K562 (cell line): ENCODE data around the gene CUTA. TPM values are rescaled to one million over a fixed set of nuclear protein-coding genes. Genes with fewer than 3 reads are reported as not detected.

Experiments
- ARNT ChIP-seq, 2 experiments: fragments of 450-650 bp; IDR thresholded peaks; 2 replicates each; pipeline ENCODE4 v1.6.1; 2016; ENCODE audit warnings: mild to moderate bottlenecking in 1 of 2
- ATF1 ChIP-seq, 2 experiments: fragments of 450-650 bp in 1 of 2; IDR thresholded peaks; 2 replicates each; pipeline ENCODE4 v1.6.1; 2016; ENCODE audit warnings: missing compliant biosample characterization in 1 of 2, missing genetic modification characterization in 1 of 2
- CBFA2T3 ChIP-seq: fragments of 450-650 bp; IDR thresholded peaks from 2 replicates; pipeline ENCODE4 v1.6.1; 2017
- GABPA ChIP-seq: fragments of 200-800 bp; sonication (Bioruptor generic); conservative IDR thresholded peaks from 2 replicates; pipeline ENCODE4 v1.6.1; 2016; ENCODE audit warnings: low read depth, missing genetic modification characterization, missing compliant biosample characterization
- GTF2A2 ChIP-seq: IDR thresholded peaks from 2 replicates; pipeline ENCODE4 v1.6.1; 2016; ENCODE audit warnings: mild to moderate bottlenecking, missing genetic modification characterization, missing compliant biosample characterization
- MAZ ChIP-seq, 2 experiments: fragments of 450-650 bp in 1 of 2; sonication (generic) in 1 of 2; formaldehyde crosslinking; IDR thresholded peaks in 1 of 2; conservative IDR thresholded peaks in 1 of 2; 2 replicates each; pipeline versions ENCODE4 v1.4.0 to v1.5.0; 2020; ENCODE audit warnings: mild to moderate bottlenecking in 1 of 2, missing genetic modification reagents in 1 of 2
- MEF2D ChIP-seq: conservative IDR thresholded peaks from 2 replicates; pipeline ENCODE4 v1.6.1; 2016; ENCODE audit warnings: low read depth, missing genetic modification characterization, missing compliant biosample characterization
- NFXL1 ChIP-seq: fragments of 450-650 bp; formaldehyde crosslinking; IDR thresholded peaks from 2 replicates; pipeline ENCODE4 v1.4.0; 2021; ENCODE audit warnings: mild to moderate bottlenecking
- NR2C1 ChIP-seq, 2 experiments: fragments of 450-650 bp; IDR thresholded peaks; 2 replicates each; pipeline ENCODE4 v1.6.1; 2017; ENCODE audit warnings: mild to moderate bottlenecking in 2 of 2, antibody characterized with exemption in 1 of 2, inconsistent platforms in 1 of 2, missing compliant biosample characterization in 1 of 2, missing genetic modification characterization in 1 of 2
- PYGO2 ChIP-seq: fragments of 450-650 bp; IDR thresholded peaks from 2 replicates; pipeline ENCODE4 v1.6.1; 2016; ENCODE audit warnings: mild to moderate bottlenecking, missing genetic modification characterization, moderate library complexity, missing compliant biosample characterization
- RUNX1 ChIP-seq: sonication (generic); IDR thresholded peaks from 2 replicates; pipeline ENCODE4 v1.6.1; 2016; ENCODE audit warnings: antibody characterized with exemption, low read depth
- SMAD4 ChIP-seq: fragments of 250-450 bp; sonication (Bioruptor Pico); conservative IDR thresholded peaks from 2 replicates; pipeline ENCODE4 v1.8.0; 2021; ENCODE audit warnings: inconsistent platforms, mild to moderate bottlenecking, moderate library complexity
- TCF3 ChIP-seq: sonication (generic); formaldehyde crosslinking; IDR thresholded peaks from 2 replicates; pipeline ENCODE4 v1.4.0; 2020; ENCODE audit warnings: mild to moderate bottlenecking, missing genetic modification reagents
- polyA plus RNA-seq, 8 experiments: library from polyadenylated mRNA; depleted of rRNA in 4 of 8; stranded (reverse) in 5 of 8; unstranded in 3 of 8; fragments of >200 nt; fragmentation: Nextera tagmentation in 2 of 8; fragmentation: Illumina TruSeq in 1 of 8; extraction: Ambion mirVana in 2 of 8; extraction: Trizol in 1 of 8; gene quantifications; 2 replicates each; pipeline versions ENCODE4 v1.2.1 to v1.2.3, GENCODE V29; 2011 to 2014; ENCODE audit warnings: inconsistent platforms in 1 of 8, missing spikeins in 1 of 8
- total RNA-seq, 7 experiments: library from RNA; depleted of rRNA in 6 of 7; stranded (reverse); fragments of >200 nt in 6 of 7; fragmentation: Illumina TruSeq in 2 of 7; extraction: Trizol in 2 of 7; gene quantifications; 2 replicates each; pipeline versions ENCODE4 v1.2.1 to v1.2.3, GENCODE V29; 2011 to 2021; ENCODE audit warnings: low replicate concordance in 1 of 7
- TF ChIP-seq, protein P1 (sequence below): sonication (generic); formaldehyde crosslinking; IDR thresholded peaks from 2 replicates; pipeline ENCODE4 v1.8.1; 2022; ENCODE audit warnings: missing genetic modification reagents
- TF ChIP-seq, protein P2 (sequence below): sonication (generic); formaldehyde crosslinking; IDR thresholded peaks from 2 replicates; pipeline ENCODE4 v1.5.0; 2020; ENCODE audit warnings: missing genetic modification reagents
- TF ChIP-seq, protein P3 (sequence below): sonication (generic); formaldehyde crosslinking; IDR thresholded peaks from 2 replicates; pipeline ENCODE4 v1.8.0; 2022; ENCODE audit warnings: missing genetic modification reagents, mild to moderate bottlenecking, borderline replicate concordance
- TF ChIP-seq, protein P4 (sequence below): fragments of 450-650 bp; IDR thresholded peaks from 2 replicates; pipeline ENCODE4 v1.6.1; 2016; ENCODE audit warnings: low read depth

Gene CUTA
- total and polyA plus RNA-seq, 9 of the 15 experiments (the other 6 are each of a cell fraction or from before 2014, with no cell fraction given) = 166 to 682 (median 310) TPM

GRCh38 chr6:33440649-33441309 lies 22.9 kb upstream of the CUTA start (continued):
- TF ChIP-seq ATF1 (CRISPR knock-in tag; IDR thresholded peaks at IDR 0.05) (no peak), ATF1 (tag; IDR thresholded peaks at IDR 0.05) (0 out of 2 replicates have a peak, but pooled peaks have one; percentile 25), NR2C1 (IDR thresholded peaks at IDR 0.05) (no peak), NR2C1 (tag; IDR thresholded peaks at IDR 0.05) (no peak), GTF2A2 (tag) (no peak), MAZ (CRISPR knock-in tag; conservative IDR thresholded peaks at IDR 0.05 in 1 of 2, IDR thresholded peaks at IDR 0.05 in 1 of 2) (no peak; a peak in 2 of 4 replicates), GABPA (tag) (no peak), ARNT (IDR thresholded peaks at IDR 0.05) (no peak), MEF2D (no peak), RUNX1 (no peak), SMAD4 (CRISPR knock-in tag) (peak; percentile 69; the same call in 1 of the 2 replicates), TCF3 (CRISPR knock-in tag) (no peak; the same call in 1 of the 2 replicates), NFXL1 (CRISPR knock-in tag) (no peak), PYGO2 (tag) (no peak), CBFA2T3 (peak; percentile 49; the same call in 1 of the 2 replicates)
- TF ChIP-seq, protein P1, sequence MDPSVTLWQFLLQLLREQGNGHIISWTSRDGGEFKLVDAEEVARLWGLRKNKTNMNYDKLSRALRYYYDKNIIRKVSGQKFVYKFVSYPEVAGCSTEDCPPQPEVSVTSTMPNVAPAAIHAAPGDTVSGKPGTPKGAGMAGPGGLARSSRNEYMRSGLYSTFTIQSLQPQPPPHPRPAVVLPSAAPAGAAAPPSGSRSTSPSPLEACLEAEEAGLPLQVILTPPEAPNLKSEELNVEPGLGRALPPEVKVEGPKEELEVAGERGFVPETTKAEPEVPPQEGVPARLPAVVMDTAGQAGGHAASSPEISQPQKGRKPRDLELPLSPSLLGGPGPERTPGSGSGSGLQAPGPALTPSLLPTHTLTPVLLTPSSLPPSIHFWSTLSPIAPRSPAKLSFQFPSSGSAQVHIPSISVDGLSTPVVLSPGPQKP (CRISPR knock-in tag) = no peak
- TF ChIP-seq, protein P2, sequence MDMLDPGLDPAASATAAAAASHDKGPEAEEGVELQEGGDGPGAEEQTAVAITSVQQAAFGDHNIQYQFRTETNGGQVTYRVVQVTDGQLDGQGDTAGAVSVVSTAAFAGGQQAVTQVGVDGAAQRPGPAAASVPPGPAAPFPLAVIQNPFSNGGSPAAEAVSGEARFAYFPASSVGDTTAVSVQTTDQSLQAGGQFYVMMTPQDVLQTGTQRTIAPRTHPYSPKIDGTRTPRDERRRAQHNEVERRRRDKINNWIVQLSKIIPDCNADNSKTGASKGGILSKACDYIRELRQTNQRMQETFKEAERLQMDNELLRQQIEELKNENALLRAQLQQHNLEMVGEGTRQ (CRISPR knock-in tag) = no peak
- TF ChIP-seq, protein P3, sequence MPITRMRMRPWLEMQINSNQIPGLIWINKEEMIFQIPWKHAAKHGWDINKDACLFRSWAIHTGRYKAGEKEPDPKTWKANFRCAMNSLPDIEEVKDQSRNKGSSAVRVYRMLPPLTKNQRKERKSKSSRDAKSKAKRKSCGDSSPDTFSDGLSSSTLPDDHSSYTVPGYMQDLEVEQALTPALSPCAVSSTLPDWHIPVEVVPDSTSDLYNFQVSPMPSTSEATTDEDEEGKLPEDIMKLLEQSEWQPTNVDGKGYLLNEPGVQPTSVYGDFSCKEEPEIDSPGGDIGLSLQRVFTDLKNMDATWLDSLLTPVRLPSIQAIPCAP = no peak
- TF ChIP-seq, protein P4, sequence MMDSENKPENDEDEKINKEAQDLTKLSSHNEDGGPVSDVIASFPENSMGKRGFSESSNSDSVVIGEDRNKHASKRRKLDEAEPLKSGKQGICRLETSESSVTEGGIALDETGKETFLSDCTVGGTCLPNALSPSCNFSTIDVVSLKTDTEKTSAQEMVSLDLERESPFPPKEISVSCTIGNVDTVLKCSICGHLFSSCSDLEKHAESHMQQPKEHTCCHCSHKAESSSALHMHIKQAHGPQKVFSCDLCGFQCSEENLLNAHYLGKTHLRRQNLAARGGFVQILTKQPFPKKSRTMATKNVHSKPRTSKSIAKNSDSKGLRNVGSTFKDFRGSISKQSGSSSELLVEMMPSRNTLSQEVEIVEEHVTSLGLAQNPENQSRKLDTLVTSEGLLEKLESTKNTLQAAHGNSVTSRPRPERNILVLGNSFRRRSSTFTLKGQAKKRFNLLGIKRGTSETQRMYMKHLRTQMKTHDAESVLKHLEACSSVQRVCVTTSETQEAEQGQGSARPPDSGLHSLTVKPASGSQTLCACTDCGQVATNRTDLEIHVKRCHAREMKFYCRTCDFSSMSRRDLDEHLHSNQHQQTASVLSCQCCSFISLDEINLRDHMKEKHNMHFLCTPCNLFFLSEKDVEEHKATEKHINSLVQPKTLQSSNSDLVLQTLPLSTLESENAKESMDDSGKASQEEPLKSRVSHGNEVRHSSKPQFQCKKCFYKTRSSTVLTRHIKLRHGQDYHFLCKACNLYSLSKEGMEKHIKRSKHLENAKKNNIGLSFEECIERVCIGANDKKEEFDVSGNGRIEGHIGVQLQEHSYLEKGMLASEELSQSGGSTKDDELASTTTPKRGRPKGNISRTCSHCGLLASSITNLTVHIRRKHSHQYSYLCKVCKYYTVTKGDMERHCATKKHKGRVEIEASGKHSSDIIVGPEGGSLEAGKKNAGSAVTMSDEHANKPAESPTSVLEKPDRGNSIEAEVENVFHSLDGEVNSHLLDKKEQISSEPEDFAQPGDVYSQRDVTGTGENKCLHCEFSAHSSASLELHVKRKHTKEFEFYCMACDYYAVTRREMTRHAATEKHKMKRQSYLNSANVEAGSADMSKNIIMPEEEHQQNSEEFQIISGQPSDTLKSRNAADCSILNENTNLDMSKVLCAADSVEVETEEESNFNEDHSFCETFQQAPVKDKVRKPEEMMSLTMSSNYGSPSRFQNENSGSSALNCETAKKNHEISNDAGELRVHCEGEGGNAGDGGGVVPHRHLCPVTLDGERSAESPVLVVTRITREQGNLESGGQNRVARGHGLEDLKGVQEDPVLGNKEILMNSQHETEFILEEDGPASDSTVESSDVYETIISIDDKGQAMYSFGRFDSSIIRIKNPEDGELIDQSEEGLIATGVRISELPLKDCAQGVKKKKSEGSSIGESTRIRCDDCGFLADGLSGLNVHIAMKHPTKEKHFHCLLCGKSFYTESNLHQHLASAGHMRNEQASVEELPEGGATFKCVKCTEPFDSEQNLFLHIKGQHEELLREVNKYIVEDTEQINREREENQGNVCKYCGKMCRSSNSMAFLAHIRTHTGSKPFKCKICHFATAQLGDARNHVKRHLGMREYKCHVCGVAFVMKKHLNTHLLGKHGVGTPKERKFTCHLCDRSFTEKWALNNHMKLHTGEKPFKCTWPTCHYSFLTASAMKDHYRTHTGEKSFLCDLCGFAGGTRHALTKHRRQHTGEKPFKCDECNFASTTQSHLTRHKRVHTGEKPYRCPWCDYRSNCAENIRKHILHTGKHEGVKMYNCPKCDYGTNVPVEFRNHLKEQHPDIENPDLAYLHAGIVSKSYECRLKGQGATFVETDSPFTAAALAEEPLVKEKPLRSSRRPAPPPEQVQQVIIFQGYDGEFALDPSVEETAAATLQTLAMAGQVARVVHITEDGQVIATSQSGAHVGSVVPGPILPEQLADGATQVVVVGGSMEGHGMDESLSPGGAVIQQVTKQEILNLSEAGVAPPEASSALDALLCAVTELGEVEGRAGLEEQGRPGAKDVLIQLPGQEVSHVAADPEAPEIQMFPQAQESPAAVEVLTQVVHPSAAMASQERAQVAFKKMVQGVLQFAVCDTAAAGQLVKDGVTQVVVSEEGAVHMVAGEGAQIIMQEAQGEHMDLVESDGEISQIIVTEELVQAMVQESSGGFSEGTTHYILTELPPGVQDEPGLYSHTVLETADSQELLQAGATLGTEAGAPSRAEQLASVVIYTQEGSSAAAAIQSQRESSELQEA = no peak
